HG03442 (cell line): Measurements from ENCODE around the gene SLC35B2.
"Not testable (repeated sequence)": the region's sequence is repeated elsewhere in the genome, so short reads cannot be mapped to it uniquely, and the experiment has no call there.

Source experiments
- ATAC-seq: cut with Tn5 transposase; IDR thresholded peaks from one replicate; pipeline ENCODE4 v1.9.1; 2021; ENCODE audit warnings: mild to moderate bottlenecking, moderate library complexity; ENCODE audit not compliant: unreplicated experiment

Gene SLC35B2

DNA sequence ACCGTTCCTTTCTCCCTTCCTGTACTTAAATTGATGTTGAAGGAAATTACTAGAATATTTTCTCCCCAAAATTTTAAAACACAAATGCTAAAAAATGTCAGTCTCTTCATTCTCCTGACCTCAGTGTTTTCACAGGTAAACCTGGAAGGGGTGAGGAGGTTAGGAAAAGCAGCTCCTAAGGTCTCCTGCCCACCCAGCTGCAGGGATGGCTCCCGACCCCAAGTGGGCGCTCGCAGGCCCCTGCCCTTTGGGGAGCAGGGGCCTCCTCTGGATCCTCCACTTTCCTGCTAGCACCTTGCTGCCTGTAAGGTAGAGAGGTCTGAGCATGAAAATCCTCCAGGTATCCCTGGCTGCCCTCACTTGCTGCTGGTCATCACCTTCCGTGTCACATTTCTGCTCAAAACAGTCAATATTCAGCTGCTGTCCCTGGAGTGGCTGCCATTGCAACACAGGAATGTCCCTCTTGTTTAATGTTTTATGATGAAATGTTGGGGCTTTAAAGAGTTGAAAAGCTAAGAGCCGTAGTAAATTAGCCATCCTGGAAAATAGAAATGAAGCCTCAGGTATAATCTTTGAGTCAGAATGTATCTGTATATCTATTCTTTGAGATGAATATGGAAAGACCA is 21.3 kb downstream of the SLC35B2 start:
- no peak for ATAC-seq

GRCh38 chr6:44235269-44235668 is 22.1 kb downstream of the SLC35B2 start:
- no peak for ATAC-seq

GRCh38 chr6:44234101-44235025 is 23.0 kb downstream of the SLC35B2 start:
- no peak for ATAC-seq

- ATAC-seq, result no peak
These were observed 23.7 kb downstream of the SLC35B2 start for GRCh38 chr6:44233567-44234100.

DNA sequence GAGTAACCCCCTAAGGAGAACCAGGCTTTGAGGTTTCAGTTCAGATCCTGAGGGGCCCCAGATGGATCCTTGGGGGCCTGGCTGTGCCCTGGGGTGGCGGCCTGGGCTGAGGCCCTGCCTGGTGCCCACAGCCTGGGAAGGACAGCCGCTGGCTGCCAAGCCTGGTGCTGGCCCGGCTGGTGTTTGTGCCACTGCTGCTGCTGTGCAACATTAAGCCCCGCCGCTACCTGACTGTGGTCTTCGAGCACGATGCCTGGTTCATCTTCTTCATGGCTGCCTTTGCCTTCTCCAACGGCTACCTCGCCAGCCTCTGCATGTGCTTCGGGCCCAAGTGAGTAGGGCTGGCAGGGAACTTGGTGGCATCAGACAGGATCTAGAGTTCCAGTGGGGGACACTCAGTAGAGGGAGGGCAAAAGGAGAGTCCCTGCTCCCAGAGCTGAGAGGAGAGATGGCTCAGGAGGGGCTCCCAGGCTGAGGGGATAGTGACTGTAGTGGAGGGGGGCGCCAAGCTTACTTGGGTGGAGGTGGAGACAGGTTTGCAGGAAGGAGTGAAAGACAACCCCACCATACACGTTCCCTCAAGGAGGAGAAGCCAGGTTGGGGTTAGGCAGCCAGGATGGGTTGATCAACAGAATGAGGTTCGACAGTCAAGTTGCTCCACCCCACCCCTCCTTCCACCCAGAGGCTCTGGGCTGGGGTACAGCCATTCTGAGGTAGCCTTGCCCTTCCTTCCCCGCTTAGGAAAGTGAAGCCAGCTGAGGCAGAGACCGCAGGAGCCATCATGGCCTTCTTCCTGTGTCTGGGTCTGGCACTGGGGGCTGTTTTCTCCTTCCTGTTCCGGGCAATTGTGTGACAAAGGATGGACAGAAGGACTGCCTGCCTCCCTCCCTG is 24.4 kb downstream of the SLC35B2 start:
- ATAC-seq, result no peak

DNA sequence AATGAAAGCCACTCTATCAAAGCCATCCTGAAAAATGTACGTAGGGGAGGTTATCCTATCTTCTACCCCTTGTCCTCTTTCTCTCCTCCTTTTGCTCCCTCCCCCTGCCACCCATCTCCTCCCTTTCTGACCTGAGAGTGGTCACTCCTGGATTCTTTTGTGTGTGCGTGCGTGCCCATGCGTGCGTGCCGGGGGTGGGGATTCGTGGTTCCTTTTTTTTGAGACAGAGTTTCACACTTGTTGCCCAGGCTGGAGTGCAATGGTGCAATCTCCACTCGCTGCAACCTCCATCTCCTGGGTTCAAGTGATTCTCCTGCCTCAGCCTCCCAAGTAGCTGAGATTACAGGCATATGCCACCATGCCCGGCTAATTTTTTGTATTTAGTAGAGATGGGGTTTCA is 25.9 kb downstream of the SLC35B2 start:
- ATAC-seq, result not testable (repeated sequence)

DNA sequence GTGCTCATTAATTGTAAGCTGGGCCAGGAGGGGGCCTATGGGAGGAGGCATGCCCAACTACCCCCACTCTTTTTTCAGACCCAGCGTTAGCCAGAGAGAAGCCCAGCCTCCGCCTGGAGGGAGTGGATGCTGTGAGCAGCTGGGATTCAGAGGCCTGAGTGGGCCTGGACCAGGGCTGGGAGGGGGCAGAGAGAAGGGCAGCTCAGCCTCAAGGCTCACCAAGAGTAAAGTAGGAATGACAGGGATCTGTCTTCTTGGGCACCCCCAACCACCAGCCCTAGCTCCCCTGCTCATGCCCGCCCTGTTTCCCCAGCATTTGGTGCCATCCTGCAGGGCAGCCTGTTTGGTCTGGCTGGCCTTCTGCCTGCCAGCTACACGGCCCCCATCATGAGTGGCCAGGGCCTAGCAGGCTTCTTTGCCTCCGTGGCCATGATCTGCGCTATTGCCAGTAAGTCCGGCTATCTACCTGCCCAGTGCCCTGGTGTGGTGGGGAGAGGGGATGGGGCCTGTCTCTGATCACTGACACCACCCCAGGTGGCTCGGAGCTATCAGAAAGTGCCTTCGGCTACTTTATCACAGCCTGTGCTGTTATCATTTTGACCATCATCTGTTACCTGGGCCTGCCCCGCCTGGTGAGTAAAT is 27.2 kb downstream of the SLC35B2 start:
- ATAC-seq, result no peak

- no peak for ATAC-seq
These were observed 27.8 kb downstream of the SLC35B2 start for GRCh38 chr6:44229376-44230033.

- ATAC-seq, result no peak
These were observed 28.5 kb downstream of the SLC35B2 start for GRCh38 chr6:44228836-44229235.

DNA sequence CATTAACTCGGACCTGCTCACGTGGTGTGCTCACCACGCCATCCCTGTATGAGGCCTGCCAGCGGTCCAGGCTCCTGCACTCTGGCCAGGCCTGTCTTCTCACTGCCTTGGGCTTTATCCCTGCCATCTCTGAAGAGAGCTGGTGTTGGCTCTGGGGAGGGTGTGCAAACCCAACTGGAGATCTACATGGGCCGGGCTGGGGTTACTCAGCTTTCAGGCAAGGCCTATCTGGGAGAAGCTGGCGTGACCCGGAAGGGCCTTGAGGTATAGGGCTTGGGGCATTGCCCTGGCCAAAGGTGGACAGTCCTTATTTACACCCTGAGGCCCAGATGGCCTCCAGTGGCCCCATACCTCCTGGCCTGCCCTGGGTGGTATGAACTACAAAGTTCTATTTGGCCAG is 28.9 kb downstream of the SLC35B2 start:
- ATAC-seq, result no peak

DNA sequence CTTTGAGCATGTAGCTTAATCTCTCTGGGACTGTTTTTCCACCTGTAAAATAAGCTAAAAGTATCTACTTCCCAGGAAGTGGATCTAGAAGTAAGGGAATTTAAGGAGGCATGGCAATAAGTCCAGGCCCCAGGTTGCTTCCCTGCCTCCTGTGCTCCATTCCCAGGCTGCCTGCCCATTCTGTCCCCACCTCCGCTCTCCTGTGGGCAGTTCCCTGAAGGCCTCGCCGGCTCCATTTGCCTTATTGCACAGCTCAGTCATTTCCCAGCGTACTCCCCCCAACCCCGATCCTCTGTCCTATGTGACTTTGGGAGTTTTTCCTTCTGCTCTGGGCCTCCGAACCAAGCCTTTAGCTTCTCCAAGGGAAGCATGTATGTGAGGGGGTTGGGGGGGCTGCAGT is 29.3 kb downstream of the SLC35B2 start:
- no peak for ATAC-seq

GRCh38 chr6:44227148-44227793 is 30.1 kb downstream of the SLC35B2 start:
- no peak for ATAC-seq

- ATAC-seq, result no peak
These were observed 30.8 kb downstream of the SLC35B2 start for GRCh38 chr6:44226368-44227147.

GRCh38 chr6:44225579-44226325 is 31.6 kb downstream of the SLC35B2 start:
- ATAC-seq, result no peak

DNA sequence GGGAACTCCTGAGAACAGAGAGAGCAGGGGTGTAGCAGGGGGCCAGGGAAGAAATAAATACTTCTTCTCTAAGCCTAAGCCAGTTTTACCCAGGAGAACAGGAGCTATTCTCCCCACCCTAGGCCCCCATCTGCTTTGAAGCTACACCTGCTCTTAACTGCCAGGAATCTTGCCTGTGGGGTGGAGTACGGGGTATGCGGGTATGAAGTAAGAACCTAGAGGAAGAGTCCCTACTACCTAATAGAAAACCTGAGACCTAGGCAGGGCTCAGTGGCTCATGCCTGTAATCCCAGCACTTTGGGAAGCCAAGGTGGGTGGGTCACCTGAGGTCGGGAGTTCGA is 32.4 kb downstream of the SLC35B2 start:
- ATAC-seq, result no peak

- ATAC-seq, result no peak
These were observed 33.0 kb downstream of the SLC35B2 start for GRCh38 chr6:44224029-44224964.
